Parathyroid adenoma (tissue), 2 donors: ENCODE data around the gene APOBEC2.

Experiments
- H2AFZ ChIP-seq: fragments of 300-600 bp; sonication (generic); one replicate; pipeline ENCODE4 v1.7.0; 2017; ENCODE audit warnings: antibody characterized with exemption, mild to moderate bottlenecking
- H3K27ac ChIP-seq: fragments of 300-600 bp; sonication (generic); one replicate; pipeline ENCODE4 v1.7.0; 2017
- H3K27me3 ChIP-seq: fragments of 300-600 bp; sonication (generic); one replicate; pipeline ENCODE4 v1.7.0; 2017; ENCODE audit warnings: low read length; ENCODE audit not compliant: control insufficient read depth, insufficient read depth
- H3K36me3 ChIP-seq: fragments of 300-600 bp; sonication (generic); one replicate; pipeline ENCODE4 v1.7.0; 2017; ENCODE audit warnings: low read length; ENCODE audit not compliant: control insufficient read depth, insufficient read depth
- H3K4me1 ChIP-seq: fragments of 300-600 bp; sonication (generic); one replicate; pipeline ENCODE4 v1.7.0; 2017; ENCODE audit warnings: control low read depth
- H3K4me2 ChIP-seq: fragments of 300-600 bp; sonication (generic); one replicate; pipeline ENCODE4 v1.7.0; 2017; ENCODE audit warnings: low read length
- H3K4me3 ChIP-seq: fragments of 300-600 bp; sonication (generic); one replicate; pipeline ENCODE4 v1.7.0; 2017; ENCODE audit warnings: low read depth, low read length
- H3K79me2 ChIP-seq: fragments of 300-600 bp; sonication (generic); one replicate; pipeline ENCODE4 v1.7.0; 2017; ENCODE audit warnings: control low read depth
- H3K9ac ChIP-seq: fragments of 300-600 bp; sonication (generic); one replicate; pipeline ENCODE4 v1.7.0; 2017; ENCODE audit warnings: mild to moderate bottlenecking
- H3K9me3 ChIP-seq: fragments of 300-600 bp; sonication (generic); one replicate; pipeline ENCODE4 v1.7.0; 2017; ENCODE audit warnings: low read length; ENCODE audit not compliant: control insufficient read depth
- CTCF ChIP-seq: fragments of 300-600 bp; sonication (generic); IDR thresholded peaks from one replicate; pipeline ENCODE4 v1.7.0; 2017; ENCODE audit warnings: antibody characterized with exemption, mild to moderate bottlenecking
- donor health status: primary hyperparathyroidism.

Gene APOBEC2

GRCh38 chr6:41080621-41081020 is 27.6 kb downstream of the APOBEC2 start:
- H2AFZ ChIP-seq: no peak overlapping the region
- no peaks in the 10 kb centered on the region for H3K9me3 ChIP-seq
- H3K27me3 ChIP-seq: no peaks in the 10 kb centered on the region
- H3K27ac ChIP-seq: no peak overlapping the region
- H3K4me2 ChIP-seq: no peak overlapping the region
- no peak overlapping the region for H3K9ac ChIP-seq
- no peaks in the 10 kb centered on the region for H3K4me1 ChIP-seq
- H3K4me3 ChIP-seq: no peak overlapping the region
- peaks cover 6% of the 10 kb centered on the region for H3K79me2 ChIP-seq
- H3K36me3 ChIP-seq: no peaks in the 10 kb centered on the region
- TF ChIP-seq CTCF: no peak

GRCh38 chr6:41083072-41083471 is 30.1 kb downstream of the APOBEC2 start:
- no peak overlapping the region for H2AFZ ChIP-seq
- no peaks in the 10 kb centered on the region for H3K79me2 ChIP-seq
- no peak overlapping the region for H3K4me3 ChIP-seq
- no peaks in the 10 kb centered on the region for H3K27me3 ChIP-seq
- no peaks in the 10 kb centered on the region for H3K9me3 ChIP-seq
- no peak for TF ChIP-seq CTCF
- H3K27ac ChIP-seq: no peak overlapping the region
- no peaks in the 10 kb centered on the region for H3K36me3 ChIP-seq
- no peak overlapping the region for H3K4me2 ChIP-seq
- no peaks in the 10 kb centered on the region for H3K4me1 ChIP-seq
- H3K9ac ChIP-seq: no peak overlapping the region

- Histone ChIP-seq H3K27me3 (no peaks in the 10 kb centered on the region), H3K4me2 (no peak overlapping the region), H3K36me3 (no peaks in the 10 kb centered on the region), H3K4me1 (no peaks in the 10 kb centered on the region), H3K27ac (no peak overlapping the region), H3K9ac (no peak overlapping the region), H3K9me3 (no peaks in the 10 kb centered on the region), H3K4me3 (no peak overlapping the region), H2AFZ (no peak overlapping the region), H3K79me2 (no peaks in the 10 kb centered on the region)
- TF ChIP-seq CTCF: no peak
Measured at GRCh38 chr6:41085182-41085581, 32.2 kb downstream of the APOBEC2 start.

GRCh38 chr6:41088451-41088850 is 35.4 kb downstream of the APOBEC2 start:
- no peaks in the 10 kb centered on the region for H3K4me1 ChIP-seq
- no peaks in the 10 kb centered on the region for H3K27me3 ChIP-seq
- H3K27ac ChIP-seq: no peak overlapping the region
- no peak for TF ChIP-seq CTCF
- H3K4me3 ChIP-seq: no peak overlapping the region
- no peak overlapping the region for H3K4me2 ChIP-seq
- no peaks in the 10 kb centered on the region for H3K79me2 ChIP-seq
- H3K36me3 ChIP-seq: no peaks in the 10 kb centered on the region
- no peak overlapping the region for H2AFZ ChIP-seq
- no peaks in the 10 kb centered on the region for H3K9me3 ChIP-seq
- no peak overlapping the region for H3K9ac ChIP-seq

- TF ChIP-seq CTCF: no peak
- no peak overlapping the region for H2AFZ ChIP-seq
- H3K4me1 ChIP-seq: no peaks in the 10 kb centered on the region
- no peak overlapping the region for H3K4me3 ChIP-seq
- H3K4me2 ChIP-seq: no peak overlapping the region
- H3K9me3 ChIP-seq: no peaks in the 10 kb centered on the region
- H3K27me3 ChIP-seq: no peaks in the 10 kb centered on the region
- no peaks in the 10 kb centered on the region for H3K36me3 ChIP-seq
- H3K27ac ChIP-seq: no peak overlapping the region
- no peak overlapping the region for H3K9ac ChIP-seq
- no peaks in the 10 kb centered on the region for H3K79me2 ChIP-seq
Measured at GRCh38 chr6:41090841-41091761, 38.1 kb downstream of the APOBEC2 start.
